Breast epithelium (tissue), 4 donors: ENCODE measurements around the gene CTDSP1. TPM values are rescaled to one million over a fixed set of nuclear protein-coding genes. Genes with fewer than 3 reads are reported as not detected.

ENCODE experiments used
- DNase-seq, 2 donors: peaks; one replicate each; pipeline ENCODE4 v3.0.0-alpha.2; 2019; ENCODE audit warnings: low spot score in 2 of 2
- H3K27ac ChIP-seq, 2 donors: fragments of 200-600 bp; sonication (generic) in 1 of 2; one replicate each; pipeline ENCODE4 v1.5.1; 2016 to 2019; ENCODE audit warnings: mild to moderate bottlenecking in 1 of 2
- H3K27me3 ChIP-seq, 2 donors: fragments of 200-600 bp; sonication (generic) in 1 of 2; one replicate each; pipeline versions ENCODE4 v1.5.1 to v1.6.0; 2017 to 2019; ENCODE audit warnings: control low read depth in 1 of 2, mild to moderate bottlenecking in 1 of 2
- H3K36me3 ChIP-seq: fragments of 200-600 bp; one replicate; pipeline ENCODE4 v1.5.1; 2019
- H3K4me1 ChIP-seq, 2 donors: fragments of 200-600 bp; sonication (generic); one replicate each; pipeline ENCODE4 v1.5.1; 2016 to 2019; ENCODE audit warnings: control low read depth in 1 of 2
- H3K4me3 ChIP-seq, 3 donors: fragments of 200-600 bp; sonication (generic); 1 replicate in 2 of 3; 2 replicates in 1 of 3; pipeline ENCODE4 v1.5.1; 2016 to 2019; ENCODE audit warnings: mild to moderate bottlenecking in 3 of 3, moderate library complexity in 2 of 3
- H3K9me3 ChIP-seq, 2 donors: fragments of 200-600 bp; sonication (generic) in 1 of 2; one replicate each; pipeline ENCODE4 v1.5.1; 2016 to 2019; ENCODE audit warnings: control low read depth in 1 of 2
- CTCF ChIP-seq, 3 donors: fragments of 450-650 bp; IDR thresholded peaks; one replicate each; pipeline ENCODE4 v1.5.1; 2016 to 2017; ENCODE audit warnings: antibody characterized with exemption in 3 of 3, mild to moderate bottlenecking in 3 of 3, moderate library complexity in 3 of 3
- POLR2A ChIP-seq: fragments of 450-650 bp; IDR thresholded peaks from one replicate; pipeline ENCODE4 v1.6.1; 2016; ENCODE audit warnings: antibody characterized with exemption, mild to moderate bottlenecking, moderate library complexity
- POLR2AphosphoS5 ChIP-seq, 3 donors: sonication (generic); formaldehyde crosslinking; IDR thresholded peaks; one replicate each; pipeline ENCODE4 v1.6.1; 2017; ENCODE audit warnings: antibody characterized with exemption in 3 of 3
- intact Hi-C: fragments of 100-400 bp; cut with DNase I; formaldehyde crosslinking; loops from one replicate; pipeline ENCODE4 v1.15.1; 2023; ENCODE audit warnings: low total_unique reads
- total RNA-seq, 3 donors: library from RNA; depleted of rRNA; stranded (reverse); fragments of >200 nt; gene quantifications; one replicate each; pipeline ENCODE4 v1.1.0, GENCODE V29; 2016

The CTDSP1 gene
- total RNA-seq, 3 donors from 2014 or later = 83.9 to 113 (median 95.9) TPM

- H3K36me3 ChIP-seq = no peaks in the 10 kb centered on the region
- H3K4me3 ChIP-seq = peak overlapping the region; percentile 97 to 100 (median 98)
- DNase-seq = peak; percentile 75 to 76
- H3K9me3 ChIP-seq = no peaks in the 10 kb centered on the region
- intact Hi-C loops = loop anchor here (2.0 kb wide), 1 partner anchor 104 kb away; the partner anchor contains the start of gene TMBIM1
- TF ChIP-seq POLR2A (no peak), CTCF (IDR thresholded peaks at IDR 0.05) (no peak), POLR2AphosphoS5 (IDR thresholded peaks at IDR 0.05) (no peak)
- H3K27me3 ChIP-seq = no peaks in the 10 kb centered on the region
- peaks cover 8 to 9% of the 10 kb centered on the region in 2 donors for H3K4me1 ChIP-seq
- peak overlapping the region; percentile 97 to 99 for H3K27ac ChIP-seq
These were observed 2.8 kb upstream of the CTDSP1 start for GRCh38 chr2:218396688-218397462.

GRCh38 chr2:218397463-218397819 is 2.2 kb upstream of the CTDSP1 start:
- no peaks in the 10 kb centered on the region for H3K27me3 ChIP-seq
- DNase-seq = no peak
- H3K9me3 ChIP-seq = no peaks in the 10 kb centered on the region
- H3K4me1 ChIP-seq = peaks cover 10 to 11% of the 10 kb centered on the region in 2 donors
- intact Hi-C loops = loop anchor here (2.0 kb wide), 1 partner anchor 105 kb away; the partner anchor contains the start of gene TMBIM1
- H3K27ac ChIP-seq = peak overlapping the region; percentile 97 to 99
- H3K36me3 ChIP-seq = no peaks in the 10 kb centered on the region
- peak overlapping the region; percentile 97 to 100 (median 98) for H3K4me3 ChIP-seq
- TF ChIP-seq POLR2A = no peak
- TF ChIP-seq CTCF (IDR thresholded peaks at IDR 0.05) = no peak
- TF ChIP-seq POLR2AphosphoS5 (IDR thresholded peaks at IDR 0.05) = no peak

- DNase-seq = no peak
- Histone ChIP-seq H3K27me3 (no peaks in the 10 kb centered on the region), H3K9me3 (no peaks in the 10 kb centered on the region), H3K4me3 (peak overlapping the region; percentile 97 to 100 (median 98)), H3K36me3 (no peaks in the 10 kb centered on the region), H3K27ac (peak overlapping the region; percentile 97 to 99), H3K4me1 (peaks cover 10 to 11% of the 10 kb centered on the region in 2 donors)
- intact Hi-C loops = loop anchor here (2.0 kb wide), 1 partner anchor 105 kb away; the partner anchor contains the start of gene TMBIM1
- TF ChIP-seq POLR2A (peak; percentile 40), POLR2AphosphoS5 (IDR thresholded peaks at IDR 0.05) (peak in 2 of 3 donors; percentile 16 to 49), CTCF (IDR thresholded peaks at IDR 0.05) (no peak)
These were observed 1.7 kb upstream of the CTDSP1 start for GRCh38 chr2:218397820-218398436.

- no peaks in the 10 kb centered on the region for H3K36me3 ChIP-seq
- intact Hi-C loops = no loop called here
- peak overlapping the region; percentile 97 to 99 for H3K27ac ChIP-seq
- H3K4me3 ChIP-seq = peak overlapping the region; percentile 97 to 100 (median 98)
- TF ChIP-seq CTCF (IDR thresholded peaks at IDR 0.05) (no peak), POLR2A (no peak), POLR2AphosphoS5 (IDR thresholded peaks at IDR 0.05) (no peak)
- no peaks in the 10 kb centered on the region for H3K9me3 ChIP-seq
- peak; percentile 80 to 82 for DNase-seq
- peaks cover 10 to 11% of the 10 kb centered on the region in 2 donors for H3K4me1 ChIP-seq
- no peaks in the 10 kb centered on the region for H3K27me3 ChIP-seq
These were observed 954 bp upstream of the CTDSP1 start for GRCh38 chr2:218398437-218399390.
